GM19025 (cell line): Measurements from ENCODE around the gene SLC4A7.
"Not testable (repeated sequence)": the region's sequence is repeated elsewhere in the genome, so short reads cannot be mapped to it uniquely, and the experiment has no call there.

Experiments used
- ATAC-seq: cut with Tn5 transposase; IDR thresholded peaks from one replicate; pipeline ENCODE4 v1.9.1; 2021; ENCODE audit warnings: mild to moderate bottlenecking, low read depth, moderate library complexity; ENCODE audit not compliant: unreplicated experiment

Gene SLC4A7

DNA sequence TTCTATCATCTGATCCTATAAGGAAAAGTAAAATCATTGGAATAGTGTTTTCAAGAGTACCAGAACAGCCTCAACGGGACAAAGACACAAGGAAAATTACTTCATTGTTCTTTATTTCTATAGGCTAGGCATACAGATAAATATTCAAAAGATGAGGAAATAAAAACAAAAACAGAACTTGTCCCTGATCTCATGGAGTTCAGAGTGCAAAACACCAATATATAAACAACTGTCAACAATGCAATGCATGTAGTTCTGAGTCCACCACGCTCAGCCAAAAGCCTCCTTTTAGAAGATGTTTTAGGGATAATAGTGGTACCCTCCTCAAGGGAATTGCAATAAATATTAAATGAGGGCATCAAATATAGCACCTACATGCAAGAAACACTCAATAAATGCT lies 4.6 kb upstream of the SLC4A7 start:
- no peak for ATAC-seq

DNA sequence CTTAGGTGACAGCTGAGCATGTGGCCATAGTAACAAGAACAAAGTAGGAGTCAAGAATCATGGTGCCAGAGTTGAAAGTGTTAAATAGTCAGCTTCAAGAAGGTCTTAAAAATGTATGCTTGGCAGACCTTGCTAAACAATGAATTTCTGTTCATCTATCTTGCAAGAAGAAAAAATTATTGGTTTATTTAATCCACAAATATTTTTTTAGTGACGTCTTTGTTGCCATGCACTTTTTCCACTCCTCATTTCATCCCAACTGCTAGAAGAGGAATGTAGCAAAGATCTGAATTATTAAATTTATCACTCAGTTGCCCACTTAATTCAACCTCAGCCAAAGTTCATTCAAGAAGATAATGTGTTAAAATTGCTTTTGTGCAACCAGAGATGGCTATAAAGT lies 3.2 kb upstream of the SLC4A7 start:
- no peak for ATAC-seq

DNA sequence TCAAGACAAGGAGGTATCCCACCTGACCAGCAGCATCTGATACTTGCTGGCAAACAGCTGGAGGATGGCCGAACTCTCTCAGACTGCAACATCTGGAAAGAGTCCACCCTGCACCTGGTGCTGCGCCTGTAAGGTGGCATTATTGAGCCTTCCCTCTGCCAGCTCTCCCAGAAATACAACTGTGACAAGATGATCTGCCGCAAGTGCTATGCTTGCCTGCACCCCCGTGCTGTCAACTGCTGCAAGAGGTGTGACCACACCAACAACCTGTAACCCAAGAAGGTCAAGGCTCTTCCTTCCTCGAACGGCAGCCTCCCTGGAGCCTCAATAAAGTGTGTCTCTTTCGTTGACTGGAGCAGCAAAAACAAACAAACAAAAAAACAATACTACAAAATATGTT lies 2.2 kb upstream of the SLC4A7 start:
- no peak for ATAC-seq

DNA sequence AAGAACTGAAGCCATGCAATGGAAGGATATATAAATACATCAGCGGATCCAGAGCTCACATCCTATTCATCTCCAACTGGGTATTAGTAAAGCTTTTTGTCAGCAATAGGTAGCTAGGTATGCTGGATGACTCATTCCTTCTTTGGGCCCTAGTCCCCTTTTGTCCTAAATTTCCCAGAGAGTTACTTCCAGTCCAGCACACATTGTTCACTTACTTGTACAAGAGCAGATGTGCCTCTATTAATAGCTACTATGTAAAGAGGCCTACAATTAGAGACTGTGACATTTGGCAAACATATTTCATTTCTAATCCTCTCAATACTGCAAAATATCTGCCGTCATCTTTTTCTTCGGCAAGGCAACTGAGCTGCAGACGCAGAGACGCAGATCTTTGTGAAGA lies 1.7 kb upstream of the SLC4A7 start:
- no peak for ATAC-seq

DNA sequence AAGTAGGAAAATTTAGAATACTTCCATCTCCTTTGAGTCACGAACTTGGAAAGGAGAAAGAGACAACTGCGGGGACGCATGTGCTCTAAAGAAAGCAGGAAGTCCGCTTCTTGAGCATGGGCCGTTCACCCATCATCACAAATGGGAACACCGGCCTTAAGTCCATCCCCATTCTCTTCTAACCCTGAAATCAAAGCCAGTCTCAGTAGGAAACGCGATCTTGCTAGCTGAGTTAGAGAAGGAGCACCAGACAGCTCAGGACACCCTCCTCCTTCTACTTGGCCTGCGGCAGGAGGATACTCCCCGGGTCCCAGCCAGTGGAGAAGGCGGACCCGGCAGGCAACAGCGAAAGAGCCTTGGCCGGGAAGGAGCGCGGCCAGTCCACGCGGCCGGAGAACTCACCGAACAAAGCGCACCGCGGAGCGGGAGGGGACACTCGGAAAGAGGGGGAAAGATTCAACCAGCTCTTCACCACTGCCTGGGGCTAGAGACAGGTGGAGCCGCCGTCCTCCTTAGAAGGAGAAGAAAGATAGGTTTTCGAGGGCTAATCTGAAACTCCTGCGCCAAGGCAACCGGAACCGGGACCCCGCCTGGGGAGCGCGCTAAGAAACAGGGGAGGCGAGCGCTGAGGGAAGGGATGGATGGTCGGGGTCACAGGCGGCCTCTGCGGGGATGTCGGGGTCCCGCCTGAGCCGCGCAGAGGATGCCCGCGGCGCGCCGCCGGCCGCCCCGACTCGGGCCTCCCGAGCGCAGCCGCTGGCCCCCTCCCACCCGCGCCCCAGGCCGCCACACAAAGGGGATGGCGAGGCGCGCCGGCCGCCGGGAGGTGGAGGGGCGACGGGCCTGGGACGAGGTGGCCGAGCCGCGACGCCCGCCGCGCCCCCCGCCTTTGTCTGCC lies 818 bp downstream of the SLC4A7 start:
- ATAC-seq = peak; percentile 8

DNA sequence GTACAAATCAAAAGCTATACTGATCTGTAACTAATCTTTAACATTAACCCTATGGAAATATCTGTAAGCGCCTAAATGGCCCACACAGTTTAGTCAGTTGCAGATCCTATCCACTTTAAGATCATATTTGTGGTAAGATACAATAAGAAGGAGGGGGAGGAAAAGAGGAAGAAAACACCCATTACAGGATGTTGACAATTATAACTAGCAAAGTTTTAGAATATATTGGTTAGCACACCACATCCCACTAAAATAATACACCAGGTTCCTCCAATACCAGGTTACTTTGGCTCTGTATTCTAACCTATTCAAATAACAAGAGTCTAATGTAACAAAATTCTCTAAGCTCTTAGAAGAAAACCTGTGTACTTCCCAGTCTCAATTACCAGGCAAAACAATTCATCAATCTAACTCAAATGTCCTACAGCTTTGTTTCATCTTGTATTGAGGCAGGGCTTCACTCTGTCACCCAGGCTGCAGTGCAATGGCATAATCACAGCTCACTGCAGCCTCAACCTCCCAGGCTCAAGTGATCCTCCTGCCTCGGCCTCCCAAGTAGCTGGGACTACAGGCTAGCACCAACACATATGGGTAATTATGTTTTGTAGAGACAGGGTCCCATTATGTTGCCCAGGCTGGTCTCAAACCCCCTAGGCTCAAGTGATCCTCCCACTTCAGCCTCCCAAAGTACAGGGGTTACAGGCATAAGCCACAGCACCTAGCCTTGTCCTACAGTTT lies 4.2 kb downstream of the SLC4A7 start:
- no peak for ATAC-seq

DNA sequence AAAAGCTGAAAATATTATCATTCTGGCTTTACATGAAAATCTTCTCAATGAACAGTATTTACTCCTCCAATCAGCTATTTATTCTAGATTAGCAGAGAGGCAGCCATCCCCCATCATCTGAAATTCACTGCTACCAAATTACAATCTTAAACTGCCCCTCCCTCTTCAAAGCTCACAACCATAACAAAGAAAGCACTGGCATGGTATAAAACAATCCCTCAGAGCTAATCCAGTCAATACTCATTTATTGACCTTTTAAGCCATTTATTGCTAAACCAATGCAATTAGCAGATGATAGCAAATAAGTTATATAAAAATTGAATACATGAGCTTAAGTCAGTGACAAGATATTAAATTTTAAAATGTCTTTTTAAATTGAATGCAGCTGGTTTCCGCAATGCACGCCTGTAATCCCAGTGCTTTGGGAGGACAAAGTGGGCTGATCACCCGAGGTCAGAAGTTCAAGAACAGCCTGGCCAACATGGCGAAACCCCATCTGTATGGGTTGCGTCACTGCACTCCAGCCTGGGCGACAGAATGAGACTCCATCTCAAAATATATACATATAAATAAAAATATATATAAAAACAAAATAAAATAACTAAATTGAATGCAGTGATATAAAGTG lies 12.1 kb downstream of the SLC4A7 start:
- ATAC-seq = no peak

GRCh38 chr3:27468283-27468886 lies 15.8 kb downstream of the SLC4A7 start:
- ATAC-seq = no peak

DNA sequence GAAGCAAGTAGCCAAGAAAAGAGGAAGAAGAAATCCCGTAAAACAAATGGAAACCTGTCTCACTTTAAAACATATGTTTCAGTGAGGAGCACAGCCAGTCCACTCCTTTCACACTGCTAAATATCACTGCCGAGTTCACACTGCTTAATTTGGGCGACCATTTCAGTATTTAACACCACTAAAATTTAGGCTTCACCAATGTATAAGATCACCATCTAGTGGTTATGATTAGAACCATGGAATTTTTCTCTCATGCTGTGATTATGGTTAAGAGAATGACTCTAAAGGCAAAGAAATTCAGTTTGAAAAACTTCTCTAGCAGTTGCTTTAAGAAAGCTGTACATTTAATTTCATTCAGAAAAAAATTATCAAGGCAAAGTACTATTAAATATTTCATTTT lies 16.6 kb downstream of the SLC4A7 start:
- ATAC-seq = peak; percentile 68

- ATAC-seq = no peak
Measured at GRCh38 chr3:27464646-27465045, 19.5 kb downstream of the SLC4A7 start.

- no peak for ATAC-seq
Measured at GRCh38 chr3:27462228-27462627, 22.0 kb downstream of the SLC4A7 start.

- no peak for ATAC-seq
Measured at GRCh38 chr3:27458929-27459328, 25.3 kb downstream of the SLC4A7 start.

DNA sequence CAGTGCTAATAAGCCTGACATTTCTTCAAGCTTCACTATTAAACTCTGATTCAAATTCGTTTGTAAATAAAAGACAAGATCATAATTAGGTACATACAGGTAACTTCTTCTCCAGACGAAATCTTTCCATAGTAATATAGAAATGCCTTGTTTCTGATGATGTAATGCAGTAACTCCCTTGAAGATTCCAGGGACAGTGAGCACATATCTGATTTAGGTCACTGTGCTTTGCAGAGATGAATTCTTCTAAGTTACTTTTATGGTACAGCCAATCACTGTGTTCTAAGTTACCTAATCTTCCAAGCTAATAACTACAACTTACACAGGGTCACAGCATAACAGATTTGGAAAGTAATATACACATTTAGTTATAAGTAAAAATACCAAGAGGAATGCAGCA lies 27.6 kb downstream of the SLC4A7 start:
- no peak for ATAC-seq

DNA sequence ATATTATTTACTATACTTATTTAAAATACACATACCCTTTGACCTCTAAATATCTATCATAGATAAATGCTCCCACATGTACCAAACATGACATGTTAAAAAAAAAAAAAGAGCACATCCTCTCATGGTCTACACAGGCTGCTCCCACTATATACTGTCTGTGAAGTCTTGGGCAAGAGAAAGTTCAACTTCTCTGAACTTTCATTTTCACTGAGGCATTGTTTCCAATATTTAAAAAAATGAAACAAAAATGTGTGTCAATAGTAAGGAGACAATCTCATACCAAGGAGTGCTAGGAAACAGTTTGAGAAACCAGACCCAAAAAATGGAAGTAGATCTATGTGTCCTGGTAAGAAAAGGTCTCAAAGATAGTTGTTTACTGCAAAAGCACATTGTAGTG lies 29.3 kb downstream of the SLC4A7 start:
- peak; percentile 56 for ATAC-seq

DNA sequence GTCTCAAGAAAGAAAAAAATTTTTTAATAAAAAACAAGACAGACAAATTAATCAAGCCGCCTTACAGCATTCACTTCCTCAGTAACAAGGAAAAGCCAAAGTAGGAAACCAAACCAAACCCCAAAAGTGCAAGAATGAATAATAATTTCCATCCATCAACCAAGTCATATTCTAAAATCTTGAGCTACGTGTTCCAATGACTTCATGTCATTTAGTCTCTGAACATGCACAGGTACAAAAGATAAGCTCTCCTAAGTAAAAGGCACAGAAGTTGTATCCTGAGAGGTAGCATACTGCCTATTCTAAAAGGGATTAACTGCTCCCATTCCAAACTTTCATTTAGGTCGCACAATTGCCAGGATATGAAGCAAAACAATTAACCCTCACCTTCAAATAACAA lies 29.7 kb downstream of the SLC4A7 start:
- ATAC-seq = no peak

- no peak for ATAC-seq
Measured at GRCh38 chr3:27452368-27453090, 31.7 kb downstream of the SLC4A7 start.

GRCh38 chr3:27451842-27452241 lies 32.3 kb downstream of the SLC4A7 start:
- ATAC-seq = no peak

GRCh38 chr3:27451251-27451650 lies 32.9 kb downstream of the SLC4A7 start:
- no peak for ATAC-seq

DNA sequence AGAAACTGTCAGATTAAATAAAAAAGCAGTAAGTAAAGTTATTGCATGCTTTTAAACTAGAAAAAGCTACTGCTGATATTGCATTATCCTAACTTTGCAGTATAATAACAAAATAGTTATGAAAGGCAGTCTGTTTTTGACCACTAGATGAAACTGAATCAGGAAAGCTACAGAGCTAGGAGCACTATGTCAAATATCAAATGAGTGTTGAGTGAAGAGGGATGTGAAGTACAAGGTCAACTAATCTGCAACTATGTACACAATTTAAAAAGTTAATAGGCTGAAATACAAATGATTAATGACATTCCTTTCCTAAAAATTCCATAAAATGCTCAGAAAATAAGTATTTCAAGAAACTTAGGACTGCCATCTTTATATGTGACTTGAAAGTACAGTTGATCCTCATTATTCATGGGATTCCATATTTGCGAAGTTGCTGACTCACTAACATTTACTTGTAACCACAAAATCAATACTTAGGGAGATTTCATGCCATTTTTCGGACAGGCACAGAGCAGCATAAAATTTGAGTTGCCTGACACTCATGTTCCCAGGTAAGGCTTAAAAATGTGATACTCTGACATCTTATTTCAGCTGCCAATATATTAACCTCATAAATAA lies 34.5 kb downstream of the SLC4A7 start:
- no peak for ATAC-seq

DNA sequence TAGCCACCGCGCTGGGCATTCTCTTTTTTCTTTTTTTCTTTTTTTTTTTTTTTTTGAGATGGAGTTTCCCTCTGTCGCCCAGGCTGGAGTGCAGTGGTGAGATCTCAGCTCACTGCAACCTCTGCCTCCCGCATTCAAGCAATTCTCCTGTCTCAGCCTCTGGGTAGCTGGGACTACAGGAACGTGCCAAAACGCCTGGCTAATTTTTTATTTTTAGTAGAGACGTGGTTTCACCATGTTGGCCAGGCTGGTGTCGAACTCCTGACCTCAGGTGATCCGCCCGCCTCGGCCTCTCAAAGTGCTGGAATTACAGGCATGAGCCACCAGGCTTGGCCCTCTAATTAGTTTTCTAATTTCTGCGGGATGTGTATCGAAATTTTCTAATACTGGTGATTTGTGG lies 41.2 kb downstream of the SLC4A7 start:
- not testable (repeated sequence) for ATAC-seq
